HEK293 (cell line): ENCODE measurements around the gene MPC2.

Source experiments
- CTCF ChIA-PET: fragments of 350-600 bp; formaldehyde crosslinking; extraction: SDS; loops from one replicate; lab custom pipeline; 2021; ENCODE audit warnings: antibody characterized with exemption; lab: Yijun Ruan, JAX
- POLR2A ChIA-PET: fragments of 300-600 bp; formaldehyde crosslinking; extraction: SDS; loops from one replicate; lab custom pipeline; 2020; ENCODE audit warnings: antibody characterized with exemption, inconsistent platforms; lab: Yijun Ruan, JAX
- H3K27ac ChIP-seq: fragments of 200-500 bp; sonication (Bioruptor generic); 2 replicates; pipeline ENCODE4 v1.5.1; 2014; ENCODE audit warnings: low read depth, low read length, control low read depth, inconsistent platforms; ENCODE audit errors: extremely low read depth
- H3K36me3 ChIP-seq, 2 experiments: fragments of 200-500 bp in 1 of 2; sonication (Bioruptor generic) in 1 of 2; 1 replicate in 1 of 2; 2 replicates in 1 of 2; pipeline ENCODE4 v1.5.1; 2014 to 2017; ENCODE audit warnings: inconsistent platforms in 2 of 2, low read length in 2 of 2; ENCODE audit not compliant: control insufficient read depth in 2 of 2, insufficient read depth in 1 of 2
- H3K4me1 ChIP-seq: fragments of 200-500 bp; sonication (Bioruptor generic); 2 replicates; pipeline ENCODE4 v1.5.1; 2014; ENCODE audit warnings: mild to moderate bottlenecking, low read length, inconsistent platforms; ENCODE audit not compliant: control insufficient read depth, insufficient read depth
- H3K4me3 ChIP-seq: 2 replicates; pipeline ENCODE4 v1.5.1; 2011; ENCODE audit warnings: low read depth, mild to moderate bottlenecking, control low read depth, low read length, moderate library complexity
- H3K9me3 ChIP-seq: fragments of 200-500 bp; sonication (Bioruptor generic); 2 replicates; pipeline ENCODE4 v1.5.1; 2014; ENCODE audit warnings: low read depth, low read length, inconsistent platforms; ENCODE audit not compliant: control insufficient read depth, insufficient read depth
- ATF2 ChIP-seq: fragments of 450-650 bp; formaldehyde crosslinking; IDR thresholded peaks from 2 replicates; pipeline ENCODE4 v1.5.1; 2016; ENCODE audit warnings: missing biosample characterization, missing genetic modification characterization, low read depth
- GLI4 ChIP-seq: fragments of 450-650 bp; formaldehyde crosslinking; IDR thresholded peaks from 2 replicates; pipeline ENCODE4 v1.5.1; 2016; ENCODE audit warnings: missing biosample characterization, missing genetic modification characterization
- PRDM10 ChIP-seq: fragments of 450-650 bp; formaldehyde crosslinking; IDR thresholded peaks from 2 replicates; pipeline ENCODE4 v1.5.1; 2016; ENCODE audit warnings: missing biosample characterization, missing genetic modification characterization
- YY1 ChIP-seq: fragments of 450-650 bp; formaldehyde crosslinking; IDR thresholded peaks from 2 replicates; pipeline ENCODE4 v1.5.1; 2018; ENCODE audit warnings: missing biosample characterization, missing genetic modification characterization
- ZNF133 ChIP-seq: fragments of 450-650 bp; formaldehyde crosslinking; IDR thresholded peaks from 2 replicates; pipeline ENCODE4 v1.5.1; 2016; ENCODE audit warnings: missing biosample characterization, missing genetic modification characterization
- ZNF157 ChIP-seq: fragments of 450-650 bp; formaldehyde crosslinking; IDR thresholded peaks from 2 replicates; pipeline ENCODE4 v1.5.1; 2016; ENCODE audit warnings: missing biosample characterization, missing genetic modification characterization
- ZNF169 ChIP-seq: fragments of 450-650 bp; formaldehyde crosslinking; IDR thresholded peaks from 2 replicates; pipeline ENCODE4 v1.5.1; 2016; ENCODE audit warnings: missing biosample characterization, missing genetic modification characterization
- ZNF398 ChIP-seq: fragments of 450-650 bp; formaldehyde crosslinking; IDR thresholded peaks from 2 replicates; pipeline ENCODE4 v1.5.1; 2017; ENCODE audit warnings: missing biosample characterization, missing genetic modification characterization
- ZNF404 ChIP-seq: fragments of 450-650 bp; formaldehyde crosslinking; IDR thresholded peaks from 2 replicates; pipeline ENCODE4 v1.5.1; 2017; ENCODE audit warnings: missing biosample characterization, missing genetic modification characterization
- ZNF530 ChIP-seq: fragments of 450-650 bp; formaldehyde crosslinking; IDR thresholded peaks from 2 replicates; pipeline ENCODE4 v1.5.1; 2016; ENCODE audit warnings: low read depth, missing biosample characterization, missing genetic modification characterization
- ZNF747 ChIP-seq: fragments of 450-650 bp; formaldehyde crosslinking; IDR thresholded peaks from 2 replicates; pipeline ENCODE4 v1.5.1; 2016; ENCODE audit warnings: missing biosample characterization, missing genetic modification characterization
- TF ChIP-seq, protein P1 (sequence below): fragments of 450-650 bp; formaldehyde crosslinking; IDR thresholded peaks from 2 replicates; pipeline ENCODE4 v1.5.1; 2016; ENCODE audit warnings: missing biosample characterization, missing genetic modification characterization

Gene MPC2

GRCh38 chr1:167964646-167965045 is 27.8 kb upstream of the MPC2 start:
- POLR2A ChIA-PET = no interaction called here
- Histone ChIP-seq H3K4me3 (no peak overlapping the region), H3K9me3 (no peaks in the 10 kb centered on the region), H3K27ac (no peak overlapping the region), H3K4me1 (no peaks in the 10 kb centered on the region), H3K36me3 (peaks cover 4 to 10% of the 10 kb centered on the region in 2 experiments; a peak in 2 of 3 replicates)
- CTCF ChIA-PET = no interaction called here
- TF ChIP-seq ZNF133 = peak; percentile 87
- TF ChIP-seq ZNF398 = no peak

DNA sequence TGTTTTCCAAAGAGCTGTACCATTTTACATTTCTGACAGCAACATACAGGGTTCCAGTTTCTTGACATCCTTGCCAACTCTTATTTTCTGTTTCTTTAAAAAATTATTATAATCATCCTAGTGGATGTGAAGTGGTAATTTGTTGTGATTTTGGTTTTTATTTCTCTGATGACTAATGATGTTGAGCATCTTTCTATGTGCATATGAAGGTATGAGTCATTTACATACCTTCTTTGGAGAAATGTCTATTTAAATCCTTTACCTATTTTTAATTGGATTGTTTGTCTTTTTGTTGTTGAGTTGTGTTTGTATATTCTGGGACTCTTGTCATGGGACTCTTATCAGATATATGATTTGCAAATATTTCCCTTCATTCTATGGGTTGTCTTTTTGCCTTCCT is 20.8 kb upstream of the MPC2 start:
- TF ChIP-seq ZNF747 (tag by site-specific recombination) (no peak), YY1 (tag by site-specific recombination) (no peak)
- TF ChIP-seq, all 188 proteins: peak for 0
- Histone ChIP-seq H3K9me3 (no peaks in the 10 kb centered on the region), H3K4me1 (no peaks in the 10 kb centered on the region), H3K4me3 (no peak overlapping the region), H3K36me3 (peaks cover 16 to 28% of the 10 kb centered on the region in 2 experiments), H3K27ac (no peak overlapping the region)
- POLR2A ChIA-PET = no interaction called here
- CTCF ChIA-PET = no interaction called here

GRCh38 chr1:167955915-167956314 is 19.0 kb upstream of the MPC2 start:
- Histone ChIP-seq H3K4me3 (no peak overlapping the region), H3K4me1 (no peaks in the 10 kb centered on the region), H3K9me3 (no peaks in the 10 kb centered on the region), H3K27ac (no peak overlapping the region), H3K36me3 (peaks cover 16 to 33% of the 10 kb centered on the region in 2 experiments)
- TF ChIP-seq ATF2 (tag by site-specific recombination) = peak; percentile 89
- TF ChIP-seq, protein P1, sequence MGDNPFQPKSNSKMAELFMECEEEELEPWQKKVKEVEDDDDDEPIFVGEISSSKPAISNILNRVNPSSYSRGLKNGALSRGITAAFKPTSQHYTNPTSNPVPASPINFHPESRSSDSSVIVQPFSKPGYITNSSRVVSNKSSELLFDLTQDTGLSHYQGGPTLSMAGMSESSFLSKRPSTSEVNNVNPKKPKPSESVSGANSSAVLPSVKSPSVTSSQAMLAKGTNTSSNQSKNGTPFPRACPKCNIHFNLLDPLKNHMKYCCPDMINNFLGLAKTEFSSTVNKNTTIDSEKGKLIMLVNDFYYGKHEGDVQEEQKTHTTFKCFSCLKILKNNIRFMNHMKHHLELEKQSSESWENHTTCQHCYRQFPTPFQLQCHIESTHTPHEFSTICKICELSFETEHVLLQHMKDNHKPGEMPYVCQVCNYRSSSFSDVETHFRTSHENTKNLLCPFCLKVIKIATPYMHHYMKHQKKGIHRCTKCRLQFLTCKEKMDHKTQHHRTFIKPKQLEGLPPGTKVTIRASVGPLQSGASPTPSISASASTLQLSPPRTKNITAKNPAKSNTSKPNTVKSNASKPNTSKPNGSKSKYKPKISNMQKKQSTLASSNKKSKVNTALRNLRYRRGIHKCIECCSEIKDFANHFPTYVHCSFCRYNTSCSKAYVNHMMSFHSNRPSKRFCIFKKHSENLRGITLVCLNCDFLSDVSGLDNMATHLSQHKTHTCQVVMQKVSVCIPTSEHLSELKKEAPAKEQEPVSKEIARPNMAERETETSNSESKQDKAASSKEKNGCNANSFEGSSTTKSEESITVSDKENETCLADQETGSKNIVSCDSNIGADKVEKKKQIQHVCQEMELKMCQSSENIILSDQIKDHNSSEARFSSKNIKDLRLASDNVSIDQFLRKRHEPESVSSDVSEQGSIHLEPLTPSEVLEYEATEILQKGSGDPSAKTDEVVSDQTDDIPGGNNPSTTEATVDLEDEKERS (tag by site-specific recombination) = no peak
- ChIA-PET POLR2A (interaction anchor here (1.6 kb wide), 1 partner anchor 20 kb away, joined by 6 read pairs; the partner anchor contains the start of gene DCAF6), CTCF (interaction anchor here (0.6 to 1.0 kb wide), 2 partner anchors 19 to 278 kb away, joined by 3 read pairs; partner anchors contain the start of gene MPC2)

DNA sequence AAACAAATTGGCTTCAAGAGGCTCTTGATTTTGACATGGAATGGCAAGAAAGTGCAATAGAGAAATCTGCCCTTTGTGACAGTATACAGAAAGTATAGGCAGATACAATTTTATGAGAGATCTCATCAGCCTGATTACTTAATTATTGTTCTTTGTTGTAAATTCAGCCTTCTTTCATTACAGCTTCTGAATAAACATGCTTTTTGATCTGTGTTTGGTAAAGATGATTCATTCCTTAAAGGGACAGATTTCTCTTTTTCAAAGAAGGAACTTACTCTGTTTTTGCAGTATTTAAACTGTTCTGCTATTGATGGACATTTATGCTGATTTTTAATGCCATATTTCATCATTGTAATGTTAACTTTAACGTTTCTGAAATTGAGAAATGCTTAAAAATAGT is 13.7 kb upstream of the MPC2 start:
- Histone ChIP-seq H3K36me3 (peaks cover 16 to 29% of the 10 kb centered on the region in 2 experiments), H3K27ac (no peak overlapping the region)
- no peak for TF ChIP-seq PRDM10 (tag by site-specific recombination)
- no peak for TF ChIP-seq ZNF404 (tag by site-specific recombination)
- no peak for TF ChIP-seq ZNF530 (tag by site-specific recombination)
- TF ChIP-seq GLI4 (tag by site-specific recombination) = no peak
- TF ChIP-seq ZNF157 (tag by site-specific recombination) = no peak
- no peak for TF ChIP-seq ZNF398
- no peak for TF ChIP-seq ZNF169 (tag by site-specific recombination)

More for the DNA sequence above, 13.7 kb upstream of the MPC2 start:
- Histone ChIP-seq H3K4me1 (peaks cover 12% of the 10 kb centered on the region; the same call in 1 of the 2 replicates), H3K9me3 (no peaks in the 10 kb centered on the region), H3K4me3 (no peak overlapping the region)
- ChIA-PET CTCF (interaction anchor here (0.7 kb wide), 1 partner anchor 350 kb away, joined by 4 read pairs; no protein-coding TSS in a partner anchor), POLR2A (interaction anchor here (1.8 kb wide), 1 partner anchor 14 kb away, joined by 9 read pairs; the partner anchor contains the start of genes DCAF6 and MPC2)
